Measurements from ENCODE around the gene EGFL7. TPM values are rescaled to one million over a fixed set of nuclear protein-coding genes. Genes with fewer than 3 reads are reported as not detected.
A peak's percentile ranks its signal among the peaks of the same experiment; 100 is the strongest.

EGFL7 gene
- total RNA-seq, 2 experiments from 2014 or later: 0.90 to 0.93 TPM

- no peak overlapping the region for H3K4me3 Mint-ChIP-seq
- POLR2A ChIA-PET: interaction anchor here (1.2 kb wide), 1 partner anchor 8 kb away, joined by 4 read pairs; no protein-coding TSS in a partner anchor
- peaks cover 10% of the 10 kb centered on the region for H3K36me3 Mint-ChIP-seq
- CTCF ChIA-PET: interaction anchor here (0.9 to 1.0 kb wide), 2 partner anchors 8 to 48 kb away, joined by 3 read pairs; no protein-coding TSS in a partner anchor
- peaks cover 10% of the 10 kb centered on the region for H3K4me1 Mint-ChIP-seq (ENCODE audit: low read depth)
- DNase-seq: no peak
- H3K27me3 Mint-ChIP-seq: peaks cover 6% of the 10 kb centered on the region
- no peaks in the 10 kb centered on the region for H3K9me3 Mint-ChIP-seq
- no peak overlapping the region for H3K27ac Mint-ChIP-seq
- intact Hi-C loops (cut with micrococcal nuclease): no loop called here
Observed at GRCh38 chr9:136719195-136719880, 56.6 kb downstream of the EGFL7 start.

GRCh38 chr9:136720251-136720897, 57.7 kb downstream of the EGFL7 start:
- peaks cover 13% of the 10 kb centered on the region for H3K4me1 Mint-ChIP-seq (ENCODE audit: low read depth)
- ChIA-PET POLR2A (interaction anchor here (2.1 kb wide), 1 partner anchor 10 kb away, joined by 5 read pairs; no protein-coding TSS in a partner anchor), CTCF (no interaction called here)
- DNase-seq: no peak
- no peak overlapping the region for H3K4me3 Mint-ChIP-seq
- intact Hi-C loops (cut with micrococcal nuclease): no loop called here
- no peaks in the 10 kb centered on the region for H3K9me3 Mint-ChIP-seq
- H3K36me3 Mint-ChIP-seq: peaks cover 15% of the 10 kb centered on the region
- no peak overlapping the region for H3K27ac Mint-ChIP-seq
- H3K27me3 Mint-ChIP-seq: peaks cover 3% of the 10 kb centered on the region

GRCh38 chr9:136720898-136721338, 58.2 kb downstream of the EGFL7 start:
- CTCF ChIA-PET: no interaction called here
- POLR2A ChIA-PET: interaction anchor here (2.1 kb wide), 1 partner anchor 9 kb away, joined by 5 read pairs; no protein-coding TSS in a partner anchor
- no peak overlapping the region for H3K27ac Mint-ChIP-seq

GRCh38 chr9:136721339-136722092, 58.8 kb downstream of the EGFL7 start:
- Mint-ChIP-seq H3K27me3 (no peaks in the 10 kb centered on the region), H3K4me1 (ENCODE audit: low read depth) (peaks cover 24% of the 10 kb centered on the region), H3K4me3 (no peak overlapping the region), H3K9me3 (no peaks in the 10 kb centered on the region), H3K36me3 (peaks cover 27% of the 10 kb centered on the region), H3K27ac (no peak overlapping the region)
- CTCF ChIA-PET: no interaction called here
- peak; percentile 34 for DNase-seq
- POLR2A ChIA-PET: interaction anchor here (2.1 kb wide), 1 partner anchor 8 kb away, joined by 5 read pairs; no protein-coding TSS in a partner anchor
- intact Hi-C loops (cut with micrococcal nuclease): no loop called here

More at GRCh38 chr9:136720898-136721338, 58.2 kb downstream of the EGFL7 start:
- no peak overlapping the region for H3K4me3 Mint-ChIP-seq
- no peak for DNase-seq
- peaks cover 18% of the 10 kb centered on the region for H3K4me1 Mint-ChIP-seq (ENCODE audit: low read depth)
- H3K27me3 Mint-ChIP-seq: peaks cover 1% of the 10 kb centered on the region
- H3K9me3 Mint-ChIP-seq: no peaks in the 10 kb centered on the region
- H3K36me3 Mint-ChIP-seq: peaks cover 21% of the 10 kb centered on the region
- intact Hi-C loops (cut with micrococcal nuclease): no loop called here

Small RNA genes lying within 50 kb of the gene (microRNA-seq; reads per million reads assigned to microRNA genes)
- 44.8 reads per million, percentile 56 among the genes with 10 or more reads in this experiment for gene MIR126 (ENCODE audit: borderline microRNAs expressed, borderline number of aligned reads, borderline replicate concordance)

Other genes with a start within 250 kb of the EGFL7 start
- gene INPP5E, start 223.1 kb upstream of the EGFL7 start, total RNA-seq: 10 to 100 TPM; 18.8 to 21.3 TPM
- gene SEC16A, start 179.9 kb upstream of the EGFL7 start, total RNA-seq: 10 to 100 TPM; 54.1 to 57.0 TPM
- 10 to 100 TPM; 67.0 to 68.3 TPM for gene NOTCH1, start 116.9 kb upstream of the EGFL7 start, total RNA-seq
- gene AGPAT2, start 24.5 kb downstream of the EGFL7 start, total RNA-seq: 10 to 100 TPM; 16.3 to 16.8 TPM
- not detected for gene DIPK1B, start 49.7 kb downstream of the EGFL7 start, total RNA-seq
- gene LCN10, start 80.0 kb downstream of the EGFL7 start, total RNA-seq: 1 to 10 TPM; 1.2 to 1.5 TPM
- gene LCN6, start 85.6 kb downstream of the EGFL7 start, total RNA-seq: not detected
- not detected for gene LCN8, start 95.3 kb downstream of the EGFL7 start, total RNA-seq
- gene LCN15, start 101.6 kb downstream of the EGFL7 start, total RNA-seq: not detected
- 10 to 100 TPM; 42.3 to 45.2 TPM for gene TMEM141, start 128.4 kb downstream of the EGFL7 start, total RNA-seq
- under 1 TPM; 0.21 to 0.36 TPM for gene CCDC183, start 133.4 kb downstream of the EGFL7 start, total RNA-seq
- gene RABL6, start 145.0 kb downstream of the EGFL7 start, total RNA-seq: 10 to 100 TPM; 83.4 to 85.3 TPM
- 1 to 10 TPM; 3.8 to 4.2 TPM for gene AJM1, start 179.6 kb downstream of the EGFL7 start, total RNA-seq
- 10 to 100 TPM; 92.2 to 95.5 TPM for gene PHPT1, start 186.5 kb downstream of the EGFL7 start, total RNA-seq
- 10 to 100 TPM; 13.0 to 14.3 TPM for gene MAMDC4, start 189.4 kb downstream of the EGFL7 start, total RNA-seq
- gene EDF1, start 203.4 kb downstream of the EGFL7 start, total RNA-seq: 100 to 1,000 TPM; 302 to 311 TPM
- 10 to 100 TPM; 40.0 to 41.4 TPM for gene TRAF2, start 223.6 kb downstream of the EGFL7 start, total RNA-seq

All from activated CD4-positive, alpha-beta memory T cell treated with anti-CD3 and anti-CD28 coated beads for 36 hours (primary cell).